ENCODE data around the gene CIITA.
"Not testable (repeated sequence)": the region's sequence is repeated elsewhere in the genome, so short reads cannot be mapped to it uniquely, and the experiment has no call there.

The CIITA gene

GRCh38 chr16:10922328-10923145 lies 45.5 kb downstream of the CIITA start:
- DNase-seq = no peak

- no peak for DNase-seq
Observed at GRCh38 chr16:10923146-10923649, 46.2 kb downstream of the CIITA start.

DNA sequence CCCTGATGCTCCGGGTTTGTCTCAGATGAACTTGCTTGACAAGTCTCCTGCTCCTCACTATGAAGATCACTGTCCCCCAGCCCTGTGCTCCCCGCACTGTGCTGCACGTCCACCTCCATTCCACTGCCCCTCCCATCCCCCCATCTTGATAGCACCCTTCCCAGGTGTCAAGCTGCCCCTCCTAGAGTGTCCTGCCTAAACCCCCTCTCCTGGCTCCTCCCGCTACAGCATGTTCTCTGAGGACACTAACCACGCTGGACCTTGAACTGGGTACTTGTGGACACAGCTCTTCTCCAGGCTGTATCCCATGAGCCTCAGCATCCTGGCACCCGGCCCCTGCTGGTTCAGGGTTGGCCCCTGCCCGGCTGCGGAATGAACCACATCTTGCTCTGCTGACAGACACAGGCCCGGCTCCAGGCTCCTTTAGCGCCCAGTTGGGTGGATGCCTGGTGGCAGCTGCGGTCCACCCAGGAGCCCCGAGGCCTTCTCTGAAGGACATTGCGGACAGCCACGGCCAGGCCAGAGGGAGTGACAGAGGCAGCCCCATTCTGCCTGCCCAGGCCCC lies 46.7 kb downstream of the CIITA start:
- DNase-seq = no peak

DNA sequence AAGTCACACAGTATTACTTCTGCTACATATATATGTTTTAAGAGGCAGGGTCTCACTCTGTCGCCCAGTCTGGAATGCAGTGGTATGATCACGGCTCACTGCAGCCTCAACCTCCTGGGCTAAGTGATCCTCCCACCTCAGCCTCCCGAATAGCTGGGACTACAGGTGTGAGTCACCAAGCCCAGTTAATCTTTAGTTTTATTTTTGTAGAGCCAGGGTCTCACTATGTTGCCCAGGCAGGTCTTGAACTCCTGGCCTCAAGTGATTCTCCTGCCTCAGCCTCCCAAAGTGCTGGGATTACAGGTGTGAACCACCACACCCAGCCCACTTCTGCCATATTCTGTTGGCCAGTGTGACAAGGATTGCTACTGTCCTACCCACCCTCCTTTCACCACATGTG lies 48.3 kb downstream of the CIITA start:
- not testable (repeated sequence) for DNase-seq

- no peak for DNase-seq
Observed at GRCh38 chr16:10926094-10926493, 49.1 kb downstream of the CIITA start.

GRCh38 chr16:10926867-10927266 lies 49.9 kb downstream of the CIITA start:
- no peak for DNase-seq

DNA sequence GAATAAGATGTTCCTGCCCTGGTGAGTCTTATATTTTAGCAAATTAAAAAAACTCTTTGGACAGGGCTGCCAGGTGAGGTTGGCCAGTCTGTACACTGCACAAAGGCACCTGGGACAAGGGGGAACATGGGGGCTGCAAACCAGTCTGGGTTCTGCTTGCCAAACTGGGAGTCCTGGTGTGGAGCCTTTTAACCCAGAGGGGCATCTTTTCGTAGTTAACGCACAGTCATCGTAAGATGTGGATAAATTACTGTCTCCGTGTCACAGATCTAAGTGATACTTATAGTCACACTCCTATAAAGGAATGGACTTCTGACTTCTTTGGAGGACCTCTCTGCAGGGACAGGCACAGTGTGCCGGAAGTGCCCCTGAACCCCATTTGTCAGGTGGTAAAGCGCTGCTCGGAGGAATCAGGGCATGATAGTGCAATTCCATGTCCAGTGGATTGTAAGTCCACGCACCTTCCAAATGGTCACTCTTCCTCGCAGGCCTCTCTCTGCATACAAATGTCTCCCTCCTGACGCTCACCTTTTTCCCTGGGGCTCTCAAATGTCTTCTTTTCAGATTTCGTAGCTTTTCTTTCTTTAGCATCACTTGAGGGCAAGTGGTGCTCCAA lies 50.6 kb downstream of the CIITA start:
- DNase-seq = no peak

DNA sequence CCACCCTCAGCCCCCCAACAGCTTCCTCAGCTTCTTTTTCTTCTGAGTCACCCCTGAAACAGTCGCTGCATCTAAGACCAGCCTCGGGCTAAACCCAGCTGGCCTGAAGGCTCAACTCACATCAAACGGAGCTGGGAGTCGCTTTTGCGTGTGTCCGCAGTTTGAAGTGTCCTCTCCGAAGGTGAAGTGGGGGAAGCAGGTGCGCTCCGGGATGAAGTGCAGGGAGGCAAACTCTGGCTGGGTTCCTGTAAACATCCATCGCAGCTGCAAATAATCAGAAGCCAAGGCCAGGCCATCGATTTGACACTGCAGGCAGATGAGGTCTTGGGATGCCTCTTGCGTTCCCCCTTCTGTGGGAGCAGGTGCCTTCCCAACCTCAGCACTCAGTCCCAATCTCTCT lies 52.1 kb downstream of the CIITA start:
- not testable (repeated sequence) for DNase-seq

DNA sequence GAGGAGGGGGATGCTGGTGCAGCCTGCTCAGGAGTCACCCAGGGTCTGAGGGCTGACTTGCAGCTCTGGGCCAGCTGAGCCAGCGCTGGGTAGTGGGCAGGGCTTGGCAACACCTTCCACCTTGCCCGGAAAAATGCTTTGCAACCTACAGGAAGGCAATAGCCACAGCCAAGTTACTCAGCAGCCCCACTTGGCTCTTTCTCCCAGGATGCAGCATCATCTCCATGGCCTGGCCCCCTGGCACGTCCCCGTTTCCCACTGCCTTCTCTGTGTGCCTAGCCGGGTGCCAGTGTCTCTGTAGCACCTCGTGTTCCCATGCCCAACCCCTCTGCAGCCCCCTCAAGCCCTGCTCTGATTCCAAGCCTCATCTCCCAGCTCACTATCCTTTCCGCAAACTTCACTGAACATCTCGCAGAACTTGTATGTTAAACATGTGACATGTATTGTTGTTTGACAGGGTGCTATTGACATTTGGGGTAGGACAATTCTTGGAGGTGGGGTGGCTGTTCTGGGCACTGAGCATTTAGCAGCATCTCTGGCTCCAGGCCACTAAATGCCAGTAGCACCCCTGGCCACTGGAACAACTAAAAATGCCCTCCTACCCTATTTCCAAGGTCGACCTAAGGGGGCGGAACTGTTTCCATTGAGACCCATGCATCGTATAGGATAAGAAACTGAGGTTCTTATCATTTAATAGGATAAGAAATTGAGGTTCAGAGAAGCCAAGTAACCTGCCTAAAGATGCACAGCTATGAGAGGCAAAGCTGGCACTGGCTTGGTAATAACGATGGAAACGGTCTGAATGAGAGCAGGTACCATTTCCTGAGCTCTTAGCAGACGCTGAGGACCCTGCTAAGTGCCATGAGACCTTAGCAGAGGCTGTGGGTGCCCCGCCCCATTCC lies 53.1 kb downstream of the CIITA start:
- DNase-seq = no peak

GRCh38 chr16:10930755-10931093 lies 53.7 kb downstream of the CIITA start:
- no peak for DNase-seq

DNA sequence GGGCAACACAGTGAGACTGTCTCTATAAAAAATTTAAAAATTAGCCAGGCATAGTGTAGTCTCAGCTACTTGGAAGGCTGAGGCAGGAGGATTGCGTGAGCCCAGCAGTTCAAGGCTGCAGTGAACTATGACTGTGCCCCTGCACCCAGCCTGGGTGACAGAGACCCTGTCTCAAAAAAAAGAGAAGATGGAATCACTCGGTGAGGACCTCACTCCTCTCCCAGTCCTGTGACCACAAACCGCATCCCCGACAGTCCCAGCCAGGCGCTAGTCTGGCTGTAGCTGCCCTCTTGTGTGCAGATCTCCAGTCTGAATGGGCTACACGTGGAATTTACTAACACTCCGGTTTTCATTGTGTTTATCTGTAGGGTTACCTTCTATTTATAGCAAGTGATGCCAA lies 54.1 kb downstream of the CIITA start:
- DNase-seq = no peak

- no peak for DNase-seq
Observed at GRCh38 chr16:10931977-10932632, 55.1 kb downstream of the CIITA start.

DNA sequence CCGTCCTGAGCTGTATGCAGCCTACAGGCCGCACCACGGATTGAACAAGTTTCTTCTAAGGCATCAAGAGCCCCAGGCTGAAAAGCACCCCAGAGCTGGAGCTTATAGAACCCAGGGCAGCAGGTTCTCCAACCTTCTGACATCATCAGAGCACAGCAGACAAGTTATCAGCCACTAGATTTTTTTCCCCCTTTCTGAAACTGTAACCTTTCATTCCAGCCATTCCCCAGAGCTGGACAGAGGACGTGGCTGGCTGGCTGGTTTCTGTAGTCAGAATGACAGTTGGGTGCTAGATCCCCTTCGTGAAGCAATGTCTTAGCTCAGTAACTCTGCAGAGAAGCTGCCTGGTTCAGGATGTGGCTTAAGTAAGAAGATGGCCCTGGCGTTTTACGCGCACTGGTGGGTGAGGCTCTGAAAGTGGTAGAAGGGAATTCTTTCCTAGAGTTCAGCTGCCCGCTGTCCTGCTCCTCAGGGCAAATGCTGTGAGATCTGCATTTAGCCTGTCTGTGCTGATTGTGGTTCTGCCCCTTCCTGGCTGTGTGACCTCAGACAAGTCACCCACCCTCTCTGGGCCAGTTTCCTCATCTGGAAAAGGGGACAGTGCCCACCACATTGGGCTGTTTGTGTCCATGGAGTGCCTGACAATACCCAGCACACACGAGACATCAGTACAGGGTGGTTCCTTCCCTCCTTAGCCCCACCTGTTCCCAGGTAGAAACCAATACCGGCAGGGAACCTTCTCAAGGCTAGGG lies 56.1 kb downstream of the CIITA start:
- no peak for DNase-seq

DNA sequence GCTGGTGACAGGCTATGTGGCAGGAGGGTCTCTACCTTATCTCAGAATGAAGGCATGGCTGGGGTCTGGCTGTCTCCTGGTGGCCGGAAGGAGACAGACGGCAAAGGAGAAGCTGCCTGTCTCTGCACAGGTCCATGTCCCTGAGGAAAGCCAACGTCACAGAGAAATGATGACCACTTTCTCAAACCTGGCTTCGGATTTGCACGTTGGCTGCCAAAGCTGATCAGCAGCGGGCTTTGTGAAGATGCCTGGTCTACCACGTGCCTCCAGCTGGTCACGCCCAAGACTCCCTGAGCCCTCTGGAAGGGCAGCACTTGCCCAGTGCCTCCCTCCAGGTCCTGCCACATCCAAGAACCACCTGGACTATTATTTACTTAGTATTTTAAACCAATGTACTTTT lies 56.9 kb downstream of the CIITA start:
- no peak for DNase-seq

DNA sequence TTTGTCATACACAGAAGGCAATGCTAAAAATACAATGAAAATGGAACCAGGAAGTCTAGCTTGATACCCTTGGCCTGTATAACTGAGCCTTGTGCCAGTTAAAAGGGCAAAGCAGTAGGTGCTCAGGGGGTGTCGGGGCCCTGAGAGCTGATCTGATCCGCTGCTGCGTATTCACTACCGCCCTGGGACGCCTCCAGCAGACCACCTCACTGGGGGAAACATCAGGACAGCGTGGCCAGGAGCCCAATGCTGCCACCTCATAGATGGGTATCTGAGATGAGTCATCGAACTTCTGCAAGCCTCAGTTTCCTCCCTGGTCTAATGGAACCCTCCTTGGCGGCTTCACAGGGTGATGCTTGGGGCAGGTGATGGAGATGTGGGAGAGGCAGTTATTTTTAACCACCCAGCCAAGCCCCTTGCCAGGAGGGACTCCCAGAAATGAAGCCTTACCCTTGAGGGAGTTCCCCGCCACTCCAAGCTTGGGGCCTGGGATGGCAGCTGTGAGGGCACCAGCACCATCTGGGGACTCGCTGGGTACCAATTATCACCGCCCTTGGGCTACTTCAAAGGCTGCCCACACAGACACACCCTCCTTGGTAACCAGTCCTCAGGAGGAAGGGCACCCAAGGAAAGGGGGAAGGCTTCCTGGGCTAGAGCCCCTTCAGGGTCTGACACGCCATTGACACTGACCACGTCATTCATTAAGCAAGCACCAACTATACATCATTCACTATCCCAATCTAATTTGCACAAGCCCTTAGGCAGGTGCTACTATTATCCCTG lies 57.5 kb downstream of the CIITA start:
- no peak for DNase-seq

GRCh38 chr16:10935226-10935915 lies 58.4 kb downstream of the CIITA start:
- DNase-seq = no peak

DNA sequence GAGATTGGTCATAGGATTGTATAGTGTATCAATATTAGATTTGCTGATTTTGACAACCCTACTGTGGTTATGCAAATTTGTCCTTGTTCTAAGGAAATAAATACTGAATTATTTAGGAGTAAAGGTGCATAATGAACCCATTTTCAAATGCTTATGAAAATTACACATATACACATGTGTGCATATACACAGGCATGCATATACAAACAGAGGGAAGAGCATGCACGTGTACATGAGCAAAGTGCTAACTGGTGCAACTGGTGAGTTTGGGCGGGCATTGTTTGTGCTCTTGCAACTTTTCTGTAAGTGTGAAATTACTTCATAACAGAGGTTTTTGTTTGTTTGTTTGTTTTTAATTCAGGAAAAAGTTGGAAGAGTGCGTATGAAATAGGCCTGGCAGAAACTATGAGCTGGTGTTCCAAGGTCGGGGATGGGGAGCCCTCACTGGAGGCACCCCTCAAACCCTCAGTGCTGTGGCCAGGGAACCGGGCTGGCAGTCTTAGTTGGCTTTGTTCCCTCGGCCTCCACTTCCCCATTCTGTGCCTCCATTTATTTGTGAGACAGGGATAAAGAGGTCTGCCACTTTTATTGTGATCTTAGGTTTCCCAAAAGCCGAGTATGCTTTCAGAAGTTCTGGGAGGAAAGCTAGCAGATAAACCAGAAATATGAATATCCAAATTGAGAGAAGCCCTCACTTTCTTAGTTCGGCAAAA lies 59.4 kb downstream of the CIITA start:
- no peak for DNase-seq

GRCh38 chr16:10937068-10937859 lies 60.3 kb downstream of the CIITA start:
- DNase-seq = peak; percentile 10

- no peak for DNase-seq
Observed at GRCh38 chr16:10938321-10938720, 61.3 kb downstream of the CIITA start.

Measured in CD4-positive, alpha-beta T cell treated with Interleukin-21 for 1 hour (primary cell).